Esophagus squamous epithelium (tissue), 5 donors: ENCODE measurements around the gene FNIP1. TPM values are rescaled to one million over a fixed set of nuclear protein-coding genes. Genes with fewer than 3 reads are reported as not detected.

ENCODE experiments used
- DNase-seq: peaks from one replicate; lab custom pipeline; 2025; lab: John Stamatoyannopoulos, UW
- H3K27ac ChIP-seq, 4 donors: fragments of 200-600 bp; sonication (generic); one replicate each; pipeline ENCODE4 v1.5.1; 2016 to 2019; ENCODE audit warnings: mild to moderate bottlenecking in 1 of 4
- H3K27me3 ChIP-seq, 4 donors: fragments of 200-600 bp; sonication (generic); 1 replicate in 3 of 4; 2 replicates in 1 of 4; pipeline versions ENCODE4 v1.5.1 to v1.6.0; 2017 to 2021; ENCODE audit warnings: antibody characterized with exemption in 1 of 4
- H3K36me3 ChIP-seq, 3 donors: fragments of 200-600 bp; sonication (generic); one replicate each; pipeline ENCODE4 v1.5.1; 2016 to 2019
- H3K4me1 ChIP-seq, 3 donors: fragments of 200-600 bp; sonication (generic); one replicate each; pipeline ENCODE4 v1.5.1; 2017 to 2019
- H3K4me3 ChIP-seq, 4 donors: fragments of 200-600 bp; sonication (generic); 1 replicate in 3 of 4; 2 replicates in 1 of 4; pipeline ENCODE4 v1.5.1; 2016 to 2019; ENCODE audit warnings: mild to moderate bottlenecking in 2 of 4, moderate library complexity in 1 of 4
- H3K9me3 ChIP-seq, 3 donors: fragments of 200-600 bp; sonication (generic); one replicate each; pipeline ENCODE4 v1.5.1; 2016 to 2019
- CTCF ChIP-seq, 6 experiments: fragments of 450-650 bp in 4 of 6; fragments of 200-600 bp in 2 of 6; sonication (generic) in 2 of 6; IDR thresholded peaks; one replicate each; pipeline ENCODE4 v1.5.1; 2016 to 2019; ENCODE audit warnings: antibody characterized with exemption in 6 of 6, mild to moderate bottlenecking in 4 of 6, moderate library complexity in 4 of 6
- POLR2A ChIP-seq, 4 donors: fragments of 450-650 bp; IDR thresholded peaks; one replicate each; pipeline ENCODE4 v1.6.1; 2017; ENCODE audit warnings: antibody characterized with exemption in 4 of 4, mild to moderate bottlenecking in 4 of 4, moderate library complexity in 3 of 4
- WGBS, 2 donors: methylation state at CpG; one replicate each; pipeline ENCODE4 v1.1.5; 2018; 5-methylcytosine and 5-hydroxymethylcytosine counted together
- intact Hi-C: fragments of 100-400 bp; cut with DNase I; formaldehyde crosslinking; loops from one replicate; pipeline ENCODE4 v1.15.0; 2022
- total RNA-seq, 4 donors: library from RNA; depleted of rRNA; stranded (reverse); fragments of >200 nt; gene quantifications; one replicate each; pipeline ENCODE4 v1.1.0, GENCODE V29; 2016
- donor health status: DM: yes; HTN: yes; CAD: no.

FNIP1 gene
- total RNA-seq, 4 donors from 2014 or later, result 7.6 to 41.6 (median 20.7) TPM

- TF ChIP-seq CTCF (IDR thresholded peaks at IDR 0.05) (no peak), POLR2A (IDR thresholded peaks at IDR 0.05) (no peak)
- H3K27me3 ChIP-seq, result no peaks in the 10 kb centered on the region
- no peaks in the 10 kb centered on the region for H3K4me1 ChIP-seq
- intact Hi-C loops, result no loop called here
- no peaks in the 10 kb centered on the region for H3K9me3 ChIP-seq
- H3K27ac ChIP-seq, result no peak overlapping the region
- peaks cover 0 to 87% (median 4%) of the 10 kb centered on the region in 3 donors for H3K36me3 ChIP-seq
- no peak for DNase-seq
- no peak overlapping the region for H3K4me3 ChIP-seq
Measured at GRCh38 chr5:131716650-131717049, 80.2 kb downstream of the FNIP1 start.

GRCh38 chr5:131710391-131710790, 86.4 kb downstream of the FNIP1 start:
- WGBS, 2 donors, result 92 to 93% methylated on average over 8 of the region's 8 CpGs
- intact Hi-C loops, result no loop called here
- Histone ChIP-seq H3K27me3 (no peaks in the 10 kb centered on the region), H3K36me3 (peaks cover 0 to 79% (median 7%) of the 10 kb centered on the region in 3 donors), H3K9me3 (no peaks in the 10 kb centered on the region), H3K4me1 (no peaks in the 10 kb centered on the region), H3K27ac (no peak overlapping the region), H3K4me3 (no peak overlapping the region)
- no peak for DNase-seq
- no peak for TF ChIP-seq CTCF (IDR thresholded peaks at IDR 0.05)
- TF ChIP-seq POLR2A (IDR thresholded peaks at IDR 0.05), result no peak

DNA sequence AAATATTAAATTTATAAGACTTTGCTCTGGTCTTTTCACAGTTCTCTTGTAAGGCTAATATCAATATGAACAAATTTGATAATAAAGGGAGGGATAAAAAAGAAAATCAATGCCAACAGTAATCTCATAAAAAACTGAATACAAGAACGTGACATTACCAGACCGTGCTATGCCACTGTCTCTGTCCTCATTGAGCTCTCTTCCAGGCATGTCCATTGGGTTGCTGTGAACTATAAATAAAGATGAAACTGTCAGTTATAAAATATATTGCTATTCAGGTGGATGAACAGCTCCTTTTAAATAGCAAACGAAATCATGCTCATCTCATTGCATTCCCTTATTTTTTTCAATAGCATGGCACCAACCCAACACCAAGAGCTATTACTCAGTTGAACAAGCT, 87.8 kb downstream of the FNIP1 start:
- H3K4me1 ChIP-seq, result no peaks in the 10 kb centered on the region
- H3K36me3 ChIP-seq, result peaks cover 0 to 80% (median 7%) of the 10 kb centered on the region in 3 donors
- TF ChIP-seq POLR2A (IDR thresholded peaks at IDR 0.05), result no peak
- TF ChIP-seq CTCF (IDR thresholded peaks at IDR 0.05), result no peak
- no peak overlapping the region for H3K4me3 ChIP-seq
- intact Hi-C loops, result no loop called here
- no peak overlapping the region for H3K27ac ChIP-seq
- 73 to 85% methylated on average over 3 of the region's 3 CpGs for WGBS, 2 donors
- H3K9me3 ChIP-seq, result no peaks in the 10 kb centered on the region
- no peaks in the 10 kb centered on the region for H3K27me3 ChIP-seq
- DNase-seq, result no peak

GRCh38 chr5:131706281-131706680, 90.5 kb downstream of the FNIP1 start:
- 80 to 81% methylated on average over 5 of the region's 5 CpGs for WGBS, 2 donors
- Histone ChIP-seq H3K27ac (no peak overlapping the region), H3K4me1 (no peaks in the 10 kb centered on the region), H3K9me3 (no peaks in the 10 kb centered on the region), H3K4me3 (no peak overlapping the region), H3K27me3 (no peaks in the 10 kb centered on the region), H3K36me3 (peaks cover 0 to 84% (median 17%) of the 10 kb centered on the region in 3 donors)
- intact Hi-C loops, result no loop called here
- DNase-seq, result no peak
- no peak for TF ChIP-seq POLR2A (IDR thresholded peaks at IDR 0.05)
- TF ChIP-seq CTCF (IDR thresholded peaks at IDR 0.05), result no peak

- intact Hi-C loops, result no loop called here
- TF ChIP-seq CTCF (IDR thresholded peaks at IDR 0.05), result no peak
- TF ChIP-seq POLR2A (IDR thresholded peaks at IDR 0.05), result no peak
Measured at GRCh38 chr5:131694926-131695325, 101.9 kb downstream of the FNIP1 start.

More at GRCh38 chr5:131694926-131695325, 101.9 kb downstream of the FNIP1 start:
- no peak for DNase-seq
- no peaks in the 10 kb centered on the region for H3K4me1 ChIP-seq
- H3K9me3 ChIP-seq, result no peaks in the 10 kb centered on the region
- H3K27ac ChIP-seq, result no peak overlapping the region
- no peaks in the 10 kb centered on the region for H3K27me3 ChIP-seq
- peaks cover 0 to 80% (median 5%) of the 10 kb centered on the region in 3 donors for H3K36me3 ChIP-seq
- 94 to 97% methylated on average over 4 of the region's 4 CpGs for WGBS, 2 donors
- no peak overlapping the region for H3K4me3 ChIP-seq
